GM04504 (cell line): ENCODE measurements around the gene CDC14A.
"Not testable (repeated sequence)": the region's sequence is repeated elsewhere in the genome, so short reads cannot be mapped to it uniquely, and the experiment has no call there.

ENCODE experiments used
- DNase-seq: peaks from one replicate; pipeline ENCODE4 v3.0.0-alpha.2; 2012; ENCODE audit warnings: low read depth

Gene CDC14A

GRCh38 chr1:100332331-100332730, 20.0 kb upstream of the CDC14A start:
- no peak for DNase-seq

- no peak for DNase-seq
Observed at GRCh38 chr1:100335436-100335835, 16.9 kb upstream of the CDC14A start.

- not testable (repeated sequence) for DNase-seq
Observed at GRCh38 chr1:100337878-100338277, 14.4 kb upstream of the CDC14A start.

- DNase-seq = not testable (repeated sequence)
Observed at GRCh38 chr1:100339735-100340134, 12.6 kb upstream of the CDC14A start.

- no peak for DNase-seq
Observed at GRCh38 chr1:100340494-100340893, 11.8 kb upstream of the CDC14A start.

GRCh38 chr1:100342348-100342747, 10.0 kb upstream of the CDC14A start:
- no peak for DNase-seq

- DNase-seq = no peak
Observed at GRCh38 chr1:100343897-100344296, 8.4 kb upstream of the CDC14A start.

GRCh38 chr1:100344774-100345173, 7.5 kb upstream of the CDC14A start:
- no peak for DNase-seq

GRCh38 chr1:100346387-100346786, 5.9 kb upstream of the CDC14A start:
- DNase-seq = no peak

GRCh38 chr1:100347009-100347966, 5.0 kb upstream of the CDC14A start:
- DNase-seq = no peak

- DNase-seq = no peak
Observed at GRCh38 chr1:100348549-100349144, 3.7 kb upstream of the CDC14A start.

- DNase-seq = no peak
Observed at GRCh38 chr1:100349246-100349645, 3.1 kb upstream of the CDC14A start.

GRCh38 chr1:100350787-100351094, 1.6 kb upstream of the CDC14A start:
- no peak for DNase-seq

GRCh38 chr1:100351095-100351887, 1.0 kb upstream of the CDC14A start:
- peak; percentile 75 for DNase-seq

- no peak for DNase-seq
Observed at GRCh38 chr1:100353071-100353801, 930 bp downstream of the CDC14A start.

- peak; percentile 17 for DNase-seq
Observed at GRCh38 chr1:100353988-100354387, 1.7 kb downstream of the CDC14A start.

- DNase-seq = no peak
Observed at GRCh38 chr1:100354971-100355394, 2.7 kb downstream of the CDC14A start.

- no peak for DNase-seq
Observed at GRCh38 chr1:100358210-100358609, 5.9 kb downstream of the CDC14A start.

- no peak for DNase-seq
Observed at GRCh38 chr1:100359139-100359538, 6.8 kb downstream of the CDC14A start.

- peak; percentile 24 for DNase-seq
Observed at GRCh38 chr1:100360790-100361510, 8.6 kb downstream of the CDC14A start.

- DNase-seq = no peak
Observed at GRCh38 chr1:100361511-100362089, 9.3 kb downstream of the CDC14A start.
